Measurements from ENCODE around the gene NEDD4L. TPM values are rescaled to one million over a fixed set of nuclear protein-coding genes. Genes with fewer than 3 reads are reported as not detected.

Gene NEDD4L
- polyA plus RNA-seq, 4 donors: 97.0 to 165 (median 131) TPM

GRCh38 chr18:58175122-58175785, 131.2 kb downstream of the NEDD4L start:
- no peak for DNase-seq (ENCODE audit: low read depth in 4 of 4, low spot score in 2 of 4)

- no peak for DNase-seq (ENCODE audit: low read depth in 4 of 4, low spot score in 2 of 4)
Measured at GRCh38 chr18:58175786-58176176, 131.8 kb downstream of the NEDD4L start.

- DNase-seq (ENCODE audit: low read depth in 4 of 4, low spot score in 2 of 4): no peak
Measured at GRCh38 chr18:58177004-58177717, 133.1 kb downstream of the NEDD4L start.

GRCh38 chr18:58177896-58178470, 134.0 kb downstream of the NEDD4L start:
- no peak for DNase-seq (ENCODE audit: low read depth in 4 of 4, low spot score in 2 of 4)

- no peak for DNase-seq (ENCODE audit: low read depth in 4 of 4, low spot score in 2 of 4)
Measured at GRCh38 chr18:58178511-58178910, 134.5 kb downstream of the NEDD4L start.

GRCh38 chr18:58180172-58180571, 136.1 kb downstream of the NEDD4L start:
- DNase-seq (ENCODE audit: low read depth in 4 of 4, low spot score in 2 of 4): no peak

- no peak for DNase-seq (ENCODE audit: low read depth in 4 of 4, low spot score in 2 of 4)
Measured at GRCh38 chr18:58180738-58181353, 136.8 kb downstream of the NEDD4L start.

- DNase-seq (ENCODE audit: low read depth in 4 of 4, low spot score in 2 of 4): no peak
Measured at GRCh38 chr18:58181988-58182387, 138.0 kb downstream of the NEDD4L start.

- no peak for DNase-seq (ENCODE audit: low read depth in 4 of 4, low spot score in 2 of 4)
Measured at GRCh38 chr18:58183226-58183625, 139.2 kb downstream of the NEDD4L start.

GRCh38 chr18:58186258-58186948, 142.4 kb downstream of the NEDD4L start:
- DNase-seq (ENCODE audit: low read depth in 4 of 4, low spot score in 2 of 4): no peak

GRCh38 chr18:58187674-58188073, 143.6 kb downstream of the NEDD4L start:
- DNase-seq (ENCODE audit: low read depth in 4 of 4, low spot score in 2 of 4): no peak

- no peak for DNase-seq (ENCODE audit: low read depth in 4 of 4, low spot score in 2 of 4)
Measured at GRCh38 chr18:58188996-58189395, 145.0 kb downstream of the NEDD4L start.

- no peak for DNase-seq (ENCODE audit: low read depth in 4 of 4, low spot score in 2 of 4)
Measured at GRCh38 chr18:58190842-58191530, 147.0 kb downstream of the NEDD4L start.

GRCh38 chr18:58191626-58192025, 147.6 kb downstream of the NEDD4L start:
- DNase-seq (ENCODE audit: low read depth in 4 of 4, low spot score in 2 of 4): no peak

GRCh38 chr18:58192519-58192918, 148.5 kb downstream of the NEDD4L start:
- no peak for DNase-seq (ENCODE audit: low read depth in 4 of 4, low spot score in 2 of 4)

GRCh38 chr18:58194028-58194427, 150.0 kb downstream of the NEDD4L start:
- no peak for DNase-seq (ENCODE audit: low read depth in 4 of 4, low spot score in 2 of 4)

GRCh38 chr18:58195278-58195765, 151.3 kb downstream of the NEDD4L start:
- DNase-seq (ENCODE audit: low read depth in 4 of 4, low spot score in 2 of 4): no peak

GRCh38 chr18:58196164-58196563, 152.1 kb downstream of the NEDD4L start:
- DNase-seq (ENCODE audit: low read depth in 4 of 4, low spot score in 2 of 4): no peak

- DNase-seq (ENCODE audit: low read depth in 4 of 4, low spot score in 2 of 4): no peak
Measured at GRCh38 chr18:58196881-58197872, 153.2 kb downstream of the NEDD4L start.

Data from left renal cortex interstitium (tissue), 4 donors.